ENCODE results near the gene NOP53.

DNA sequence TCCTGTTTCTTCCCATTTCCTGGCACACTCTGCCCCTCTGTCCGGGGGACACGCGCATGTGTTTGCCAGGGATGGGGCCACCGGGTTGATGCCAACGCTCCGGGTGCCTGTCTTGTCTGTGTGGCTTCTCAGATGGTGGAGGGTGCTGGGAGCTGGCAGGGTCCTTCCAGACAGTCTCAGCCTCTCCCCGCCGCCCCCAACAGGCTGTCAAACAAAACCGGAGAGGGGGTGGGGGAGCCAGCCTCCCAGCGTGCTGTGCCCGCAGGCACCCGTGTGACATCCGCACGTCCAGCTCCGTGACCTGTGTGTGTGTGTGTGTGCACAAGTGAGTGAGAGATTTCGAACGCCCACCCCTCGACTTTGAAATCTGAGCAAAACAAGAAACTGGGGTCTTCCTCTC is 42.7 kb upstream of the NOP53 start:
- TF ChIP-seq, protein P1, sequence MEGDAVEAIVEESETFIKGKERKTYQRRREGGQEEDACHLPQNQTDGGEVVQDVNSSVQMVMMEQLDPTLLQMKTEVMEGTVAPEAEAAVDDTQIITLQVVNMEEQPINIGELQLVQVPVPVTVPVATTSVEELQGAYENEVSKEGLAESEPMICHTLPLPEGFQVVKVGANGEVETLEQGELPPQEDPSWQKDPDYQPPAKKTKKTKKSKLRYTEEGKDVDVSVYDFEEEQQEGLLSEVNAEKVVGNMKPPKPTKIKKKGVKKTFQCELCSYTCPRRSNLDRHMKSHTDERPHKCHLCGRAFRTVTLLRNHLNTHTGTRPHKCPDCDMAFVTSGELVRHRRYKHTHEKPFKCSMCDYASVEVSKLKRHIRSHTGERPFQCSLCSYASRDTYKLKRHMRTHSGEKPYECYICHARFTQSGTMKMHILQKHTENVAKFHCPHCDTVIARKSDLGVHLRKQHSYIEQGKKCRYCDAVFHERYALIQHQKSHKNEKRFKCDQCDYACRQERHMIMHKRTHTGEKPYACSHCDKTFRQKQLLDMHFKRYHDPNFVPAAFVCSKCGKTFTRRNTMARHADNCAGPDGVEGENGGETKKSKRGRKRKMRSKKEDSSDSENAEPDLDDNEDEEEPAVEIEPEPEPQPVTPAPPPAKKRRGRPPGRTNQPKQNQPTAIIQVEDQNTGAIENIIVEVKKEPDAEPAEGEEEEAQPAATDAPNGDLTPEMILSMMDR (IDR thresholded peaks at IDR 0.05; ENCODE audit: low read depth, low read length) = no peak
- TF ChIP-seq EZH2phosphoT487 (IDR thresholded peaks at IDR 0.05; ENCODE audit: low read depth) = no peak

Measured in OCI-LY3 (cell line).